HepG2 (cell line): ENCODE measurements around the gene ABCB8. TPM values are rescaled to one million over a fixed set of nuclear protein-coding genes. Genes with fewer than 3 reads are reported as not detected.

Source experiments
- AHR ChIP-seq: IDR thresholded peaks from 2 replicates; pipeline ENCODE4 v1.6.1; 2018; ENCODE audit warnings: missing genetic modification reagents, missing compliant biosample characterization
- CBX5 ChIP-seq: sonication (generic); formaldehyde crosslinking; IDR thresholded peaks from 2 replicates; pipeline ENCODE4 v1.4.0; 2020; ENCODE audit warnings: missing genetic modification reagents, borderline replicate concordance
- CREB1 ChIP-seq, 2 experiments: fragments of 450-650 bp in 1 of 2; IDR thresholded peaks; 2 replicates each; pipeline ENCODE4 v1.6.1; 2016 to 2017; ENCODE audit warnings: control low read depth in 1 of 2, mild to moderate bottlenecking in 1 of 2, missing compliant biosample characterization in 1 of 2, missing genetic modification characterization in 1 of 2
- CTCF ChIP-seq: sonication (generic); formaldehyde crosslinking; IDR thresholded peaks from 2 replicates; pipeline ENCODE4 v1.5.0; 2020; ENCODE audit warnings: mild to moderate bottlenecking, missing genetic modification reagents, moderate library complexity
- EEA1 ChIP-seq: sonication (generic); formaldehyde crosslinking; IDR thresholded peaks from 2 replicates; pipeline ENCODE4 v1.5.1; 2020; ENCODE audit warnings: mild to moderate bottlenecking, missing genetic modification reagents, borderline replicate concordance
- NFIB ChIP-seq: sonication (generic); formaldehyde crosslinking; IDR thresholded peaks from 2 replicates; pipeline ENCODE4 v1.9.0; 2021; ENCODE audit warnings: missing genetic modification reagents, mild to moderate bottlenecking, borderline replicate concordance
- POLR2G ChIP-seq: fragments of 200-400 bp; formaldehyde crosslinking; IDR thresholded peaks from 2 replicates; pipeline ENCODE4 v1.6.1; 2018; ENCODE audit warnings: mild to moderate bottlenecking, low read depth, low read length, moderate library complexity
- SMAD1 ChIP-seq: sonication (generic); formaldehyde crosslinking; IDR thresholded peaks from 2 replicates; pipeline ENCODE4 v1.4.0; 2020; ENCODE audit warnings: missing genetic modification reagents, low read depth, mild to moderate bottlenecking, borderline replicate concordance
- SRSF1 ChIP-seq: fragments of 200-400 bp; formaldehyde crosslinking; optimal IDR thresholded peaks from 2 replicates; pipeline ENCODE3; 2017; ENCODE audit warnings: mild to moderate bottlenecking, low read depth, low read length, moderate library complexity
- ZC3H4 ChIP-seq: sonication (generic); formaldehyde crosslinking; IDR thresholded peaks from 2 replicates; pipeline ENCODE4 v1.4.0; 2020; ENCODE audit warnings: missing genetic modification reagents, borderline replicate concordance
- ZFX ChIP-seq: sonication (generic); formaldehyde crosslinking; IDR thresholded peaks from 2 replicates; pipeline ENCODE4 v1.4.0; 2020; ENCODE audit warnings: mild to moderate bottlenecking, low read depth, missing genetic modification reagents, moderate library complexity
- ZNF547 ChIP-seq: sonication (generic); formaldehyde crosslinking; IDR thresholded peaks from 2 replicates; pipeline ENCODE4 v1.5.1; 2020; ENCODE audit warnings: mild to moderate bottlenecking, missing genetic modification reagents
- ZNF558 ChIP-seq: sonication (generic); formaldehyde crosslinking; IDR thresholded peaks from 2 replicates; pipeline ENCODE4 v1.9.0; 2022; ENCODE audit warnings: mild to moderate bottlenecking, missing genetic modification reagents, borderline replicate concordance
- ZNF614 ChIP-seq: IDR thresholded peaks from 2 replicates; pipeline ENCODE4 v1.6.1; 2018; ENCODE audit warnings: missing biosample characterization, missing genetic modification reagents, inconsistent platforms, borderline replicate concordance
- ZNF704 ChIP-seq: sonication (generic); formaldehyde crosslinking; IDR thresholded peaks from 2 replicates; pipeline ENCODE4 v1.8.1; 2023; ENCODE audit warnings: mild to moderate bottlenecking, inconsistent platforms, moderate library complexity, missing genetic modification reagents, borderline replicate concordance
- ZNF790 ChIP-seq: sonication (generic); formaldehyde crosslinking; IDR thresholded peaks from 2 replicates; pipeline ENCODE4 v1.8.0; 2022; ENCODE audit warnings: missing genetic modification reagents, mild to moderate bottlenecking, borderline replicate concordance
- ZNF891 ChIP-seq: sonication (generic); formaldehyde crosslinking; IDR thresholded peaks from 2 replicates; pipeline ENCODE4 v1.5.0; 2020; ENCODE audit warnings: mild to moderate bottlenecking, missing genetic modification reagents
- polyA plus RNA-seq, 8 experiments: library from polyadenylated mRNA; depleted of rRNA in 3 of 8; stranded (reverse) in 7 of 8; unstranded in 1 of 8; fragments of >200 nt; fragmentation: Illumina TruSeq in 4 of 8; extraction: Trizol in 4 of 8; gene quantifications; 2 replicates each; pipeline versions ENCODE4 v1.2.1 to v1.2.3, GENCODE V29; 2011 to 2016; ENCODE audit warnings: low read depth in 4 of 8, missing spikeins in 1 of 8, mixed read lengths in 1 of 8; ENCODE audit not compliant: insufficient read depth in 1 of 8
- total RNA-seq, 5 experiments: library from RNA; depleted of rRNA; stranded (reverse); fragments of >200 nt; fragmentation: Illumina TruSeq; extraction: Trizol; gene quantifications; 2 replicates each; pipeline ENCODE4 v1.2.3, GENCODE V29; 2016; ENCODE audit warnings: low read depth in 1 of 5
- TF ChIP-seq, protein P1 (sequence below): sonication (generic); formaldehyde crosslinking; conservative IDR thresholded peaks from 2 replicates; pipeline ENCODE4 v1.4.0; 2020; ENCODE audit warnings: missing genetic modification reagents
- TF ChIP-seq, protein P2 (sequence below): sonication (generic); formaldehyde crosslinking; IDR thresholded peaks from 2 replicates; pipeline ENCODE4 v1.4.0; 2020; ENCODE audit warnings: missing genetic modification reagents, borderline replicate concordance
- TF ChIP-seq, protein P3 (sequence below): sonication (generic); formaldehyde crosslinking; conservative IDR thresholded peaks from 2 replicates; pipeline ENCODE4 v1.4.0; 2020; ENCODE audit warnings: missing genetic modification reagents

Gene ABCB8
- total and polyA plus RNA-seq, 2 of the 13 experiments (the other 11 are each of a cell fraction or from before 2014, with no cell fraction given): 6.6 to 16.7 TPM

- peak; percentile 58 for TF ChIP-seq CTCF (CRISPR knock-in tag)
- peak; percentile 35; the same call in 1 of the 2 replicates for TF ChIP-seq ZFX (CRISPR knock-in tag)
- no peak for TF ChIP-seq CREB1 (IDR thresholded peaks at IDR 0.05)
- no peak for TF ChIP-seq CREB1 (CRISPR knock-in tag; IDR thresholded peaks at IDR 0.05)
- TF ChIP-seq SMAD1: no peak
- TF ChIP-seq AHR (CRISPR knock-in tag): no peak
- TF ChIP-seq, protein P1, sequence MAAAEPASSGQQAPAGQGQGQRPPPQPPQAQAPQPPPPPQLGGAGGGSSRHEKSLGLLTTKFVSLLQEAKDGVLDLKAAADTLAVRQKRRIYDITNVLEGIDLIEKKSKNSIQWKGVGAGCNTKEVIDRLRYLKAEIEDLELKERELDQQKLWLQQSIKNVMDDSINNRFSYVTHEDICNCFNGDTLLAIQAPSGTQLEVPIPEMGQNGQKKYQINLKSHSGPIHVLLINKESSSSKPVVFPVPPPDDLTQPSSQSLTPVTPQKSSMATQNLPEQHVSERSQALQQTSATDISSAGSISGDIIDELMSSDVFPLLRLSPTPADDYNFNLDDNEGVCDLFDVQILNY (CRISPR knock-in tag): no peak
- TF ChIP-seq ZNF891 (CRISPR knock-in tag): no peak
- no peak for TF ChIP-seq NFIB (CRISPR knock-in tag)
- TF ChIP-seq CBX5: no peak
- TF ChIP-seq, protein P2, sequence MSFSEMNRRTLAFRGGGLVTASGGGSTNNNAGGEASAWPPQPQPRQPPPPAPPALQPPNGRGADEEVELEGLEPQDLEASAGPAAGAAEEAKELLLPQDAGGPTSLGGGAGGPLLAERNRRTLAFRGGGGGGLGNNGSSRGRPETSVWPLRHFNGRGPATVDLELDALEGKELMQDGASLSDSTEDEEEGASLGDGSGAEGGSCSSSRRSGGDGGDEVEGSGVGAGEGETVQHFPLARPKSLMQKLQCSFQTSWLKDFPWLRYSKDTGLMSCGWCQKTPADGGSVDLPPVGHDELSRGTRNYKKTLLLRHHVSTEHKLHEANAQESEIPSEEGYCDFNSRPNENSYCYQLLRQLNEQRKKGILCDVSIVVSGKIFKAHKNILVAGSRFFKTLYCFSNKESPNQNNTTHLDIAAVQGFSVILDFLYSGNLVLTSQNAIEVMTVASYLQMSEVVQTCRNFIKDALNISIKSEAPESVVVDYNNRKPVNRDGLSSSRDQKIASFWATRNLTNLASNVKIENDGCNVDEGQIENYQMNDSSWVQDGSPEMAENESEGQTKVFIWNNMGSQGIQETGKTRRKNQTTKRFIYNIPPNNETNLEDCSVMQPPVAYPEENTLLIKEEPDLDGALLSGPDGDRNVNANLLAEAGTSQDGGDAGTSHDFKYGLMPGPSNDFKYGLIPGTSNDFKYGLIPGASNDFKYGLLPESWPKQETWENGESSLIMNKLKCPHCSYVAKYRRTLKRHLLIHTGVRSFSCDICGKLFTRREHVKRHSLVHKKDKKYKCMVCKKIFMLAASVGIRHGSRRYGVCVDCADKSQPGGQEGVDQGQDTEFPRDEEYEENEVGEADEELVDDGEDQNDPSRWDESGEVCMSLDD (CRISPR knock-in tag): peak; percentile 37; the same call in 1 of the 2 replicates
- TF ChIP-seq ZNF790: no peak
- no peak for TF ChIP-seq SRSF1
- no peak for TF ChIP-seq ZNF704 (CRISPR knock-in tag)
- TF ChIP-seq ZC3H4 (CRISPR knock-in tag): no peak
- TF ChIP-seq, protein P3, sequence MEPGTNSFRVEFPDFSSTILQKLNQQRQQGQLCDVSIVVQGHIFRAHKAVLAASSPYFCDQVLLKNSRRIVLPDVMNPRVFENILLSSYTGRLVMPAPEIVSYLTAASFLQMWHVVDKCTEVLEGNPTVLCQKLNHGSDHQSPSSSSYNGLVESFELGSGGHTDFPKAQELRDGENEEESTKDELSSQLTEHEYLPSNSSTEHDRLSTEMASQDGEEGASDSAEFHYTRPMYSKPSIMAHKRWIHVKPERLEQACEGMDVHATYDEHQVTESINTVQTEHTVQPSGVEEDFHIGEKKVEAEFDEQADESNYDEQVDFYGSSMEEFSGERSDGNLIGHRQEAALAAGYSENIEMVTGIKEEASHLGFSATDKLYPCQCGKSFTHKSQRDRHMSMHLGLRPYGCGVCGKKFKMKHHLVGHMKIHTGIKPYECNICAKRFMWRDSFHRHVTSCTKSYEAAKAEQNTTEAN (CRISPR knock-in tag): no peak
- TF ChIP-seq ZNF558 (CRISPR knock-in tag): no peak
- TF ChIP-seq POLR2G: peak; percentile 57; the same call in 1 of the 2 replicates
- TF ChIP-seq ZNF614 (CRISPR knock-in tag): no peak
- peak; percentile 5; the same call in 1 of the 2 replicates for TF ChIP-seq EEA1 (CRISPR knock-in tag)
- no peak for TF ChIP-seq ZNF547 (CRISPR knock-in tag)
Observed at GRCh38 chr7:151059367-151060112, 31.3 kb downstream of the ABCB8 start, which contains the start of gene SLC4A2 (continued).
